CD4-positive, alpha-beta T cell (primary cell): Measurements from ENCODE around the gene RNF223. TPM values are rescaled to one million over a fixed set of nuclear protein-coding genes. Genes with fewer than 3 reads are reported as not detected.
A peak's percentile ranks its signal among the peaks of the same experiment; 100 is the strongest.

Experiments used
- ATAC-seq: fragments of 200-7000 bp; cut with Tn5 transposase; one replicate; pipeline ENCODE4 v1.10.0; 2022; ENCODE audit warnings: mild to moderate bottlenecking; ENCODE audit not compliant: poor library complexity
- CTCF ChIA-PET: fragments of 350-600 bp; sonication (Branson Sonifier 250); formaldehyde crosslinking; loops from one replicate; lab custom pipeline; 2021; ENCODE audit warnings: antibody characterized with exemption, inconsistent platforms; lab: Charles Lee
- POLR2A ChIA-PET: fragments of 350-600 bp; sonication (Branson Sonifier 250); formaldehyde crosslinking; loops from one replicate; lab custom pipeline; 2021; ENCODE audit warnings: antibody characterized with exemption, inconsistent platforms; lab: Charles Lee
- DNase-seq, 14 experiments: peaks; one replicate each; pipeline ENCODE4 v3.0.0-alpha.2; 2013 to 2020; ENCODE audit warnings: mixed read lengths in 2 of 14
- H3K27ac ChIP-seq, 2 donors: one replicate each; pipeline versions ENCODE4 v1.5.1 to v1.7.0; 2013; ENCODE audit warnings: low read length in 2 of 2, low read depth in 1 of 2, mild to moderate bottlenecking in 1 of 2
- H3K27me3 ChIP-seq, 2 experiments: 1 replicate in 1 of 2; 2 replicates in 1 of 2; pipeline versions ENCODE4 v1.6.1 to v1.7.0; 2013; ENCODE audit warnings: low read length in 2 of 2, control low read depth in 1 of 2, mild to moderate bottlenecking in 1 of 2, moderate library complexity in 1 of 2; ENCODE audit not compliant: insufficient read depth in 2 of 2, control insufficient read depth in 1 of 2
- H3K36me3 ChIP-seq: one replicate; pipeline ENCODE4 v1.6.1; 2013; ENCODE audit warnings: low read length, control low read depth; ENCODE audit not compliant: insufficient read depth
- H3K4me1 ChIP-seq: one replicate; pipeline ENCODE4 v1.6.1; 2013; ENCODE audit warnings: low read length, control low read depth; ENCODE audit not compliant: insufficient read depth
- H3K4me3 ChIP-seq: one replicate; pipeline ENCODE4 v1.5.1; 2013; ENCODE audit warnings: mild to moderate bottlenecking, low read length, moderate library complexity
- H3K9me3 ChIP-seq, 2 experiments: 1 replicate in 1 of 2; 2 replicates in 1 of 2; pipeline versions ENCODE4 v1.6.1 to v1.7.0; 2013; ENCODE audit warnings: low read length in 2 of 2, mild to moderate bottlenecking in 2 of 2, control low read depth in 1 of 2, moderate library complexity in 1 of 2; ENCODE audit not compliant: control insufficient read depth in 1 of 2, insufficient read depth in 1 of 2
- H3K27ac Mint-ChIP-seq: one replicate; pipeline ENCODE4 v1.8.0; 2020; ENCODE audit warnings: mixed read lengths
- H3K27me3 Mint-ChIP-seq: one replicate; pipeline ENCODE4 v1.8.0; 2021; ENCODE audit warnings: mixed read lengths
- H3K36me3 Mint-ChIP-seq: one replicate; pipeline ENCODE4 v1.8.0; 2021; ENCODE audit warnings: low read depth, mixed read lengths
- H3K4me1 Mint-ChIP-seq: one replicate; pipeline ENCODE4 v1.8.0; 2021; ENCODE audit warnings: low read depth, mixed read lengths
- H3K4me3 Mint-ChIP-seq: one replicate; pipeline ENCODE4 v1.8.0; 2020; ENCODE audit warnings: mild to moderate bottlenecking, mixed read lengths
- H3K9me3 Mint-ChIP-seq: one replicate; pipeline ENCODE4 v1.8.0; 2020; ENCODE audit warnings: mixed read lengths
- CTCF ChIP-seq: fragments of 200-600 bp; IDR thresholded peaks from one replicate; pipeline ENCODE4 v1.8.0; 2022; ENCODE audit warnings: antibody characterized with exemption, mild to moderate bottlenecking
- intact Hi-C, 2 experiments: fragments of 100-400 bp; cut with DNase I in 1 of 2; cut with micrococcal nuclease in 1 of 2; formaldehyde crosslinking; loops; one replicate each; pipeline versions ENCODE4 v1.15.1 to v1.9.0; 2023 to 2025; cut with DNase I, micrococcal nuclease
- total RNA-seq, 174 experiments: library from RNA in 2 of 174; stranded (reverse) in 2 of 174; gene quantifications; one replicate each; pipeline ENCODE4 v1.2.3 and lab custom pipeline; 2021 to 2026

Gene RNF223
- total RNA-seq, 2 experiments from 2014 or later: not detected

- Mint-ChIP-seq H3K4me1 (peaks cover 10% of the 10 kb centered on the region), H3K36me3 (no peaks in the 10 kb centered on the region), H3K27ac (no peak overlapping the region), H3K9me3 (no peaks in the 10 kb centered on the region), H3K27me3 (peaks cover 7% of the 10 kb centered on the region), H3K4me3 (no peak overlapping the region)
- Histone ChIP-seq H3K4me3 (no peak overlapping the region), H3K4me1 (peaks cover 17% of the 10 kb centered on the region), H3K9me3 (peaks cover 0 to 40% of the 10 kb centered on the region in 2 experiments), H3K27ac (no peak overlapping the region), H3K27me3 (peaks cover 0 to 6% of the 10 kb centered on the region in 2 experiments), H3K36me3 (no peaks in the 10 kb centered on the region)
- ChIA-PET CTCF (no interaction called here), POLR2A (no interaction called here)
- no peak for DNase-seq
- ATAC-seq: no peak
- TF ChIP-seq CTCF: no peak
- intact Hi-C loops: loop anchor here in 1 of 2 experiments (1.0 kb wide), 1 partner anchor 14 kb away; no protein-coding TSS in a partner anchor
Observed at GRCh38 chr1:1043921-1044320, 30.2 kb downstream of the RNF223 start.

GRCh38 chr1:1043411-1043810 lies 30.7 kb downstream of the RNF223 start:
- CTCF ChIA-PET: no interaction called here

GRCh38 chr1:1042835-1043234 lies 31.3 kb downstream of the RNF223 start:
- no peak for ATAC-seq
- H3K9me3 Mint-ChIP-seq: no peaks in the 10 kb centered on the region
- no peak overlapping the region for H3K27ac Mint-ChIP-seq
- intact Hi-C loops: loop anchor here in 1 of 2 experiments (1.0 kb wide), 1 partner anchor 15 kb away; no protein-coding TSS in a partner anchor
- POLR2A ChIA-PET: no interaction called here
- Histone ChIP-seq H3K4me1 (peaks cover 18% of the 10 kb centered on the region), H3K27me3 (peaks cover 4 to 10% of the 10 kb centered on the region in 2 experiments), H3K4me3 (no peak overlapping the region), H3K36me3 (no peaks in the 10 kb centered on the region), H3K9me3 (peaks cover 0 to 47% of the 10 kb centered on the region in 2 experiments), H3K27ac (no peak overlapping the region)
- H3K4me1 Mint-ChIP-seq: peaks cover 16% of the 10 kb centered on the region
- no peak for TF ChIP-seq CTCF
- H3K27me3 Mint-ChIP-seq: peaks cover 16% of the 10 kb centered on the region
- peak overlapping the region; percentile 6 for H3K4me3 Mint-ChIP-seq
- no peaks in the 10 kb centered on the region for H3K36me3 Mint-ChIP-seq
- peak in 1 of 14 experiments; percentile 49 for DNase-seq
- CTCF ChIA-PET: no interaction called here

More at GRCh38 chr1:1043411-1043810, 30.7 kb downstream of the RNF223 start:
- no peak for TF ChIP-seq CTCF
- Histone ChIP-seq H3K4me1 (peaks cover 18% of the 10 kb centered on the region), H3K27ac (no peak overlapping the region), H3K36me3 (no peaks in the 10 kb centered on the region), H3K9me3 (peaks cover 0 to 41% of the 10 kb centered on the region in 2 experiments), H3K4me3 (no peak overlapping the region), H3K27me3 (peaks cover under 1 to 7% of the 10 kb centered on the region in 2 experiments)
- ATAC-seq (no peak), DNase-seq (no peak)
- Mint-ChIP-seq H3K9me3 (no peaks in the 10 kb centered on the region), H3K27me3 (peaks cover 12% of the 10 kb centered on the region), H3K36me3 (no peaks in the 10 kb centered on the region), H3K4me3 (no peak overlapping the region), H3K4me1 (peaks cover 16% of the 10 kb centered on the region), H3K27ac (no peak overlapping the region)
- intact Hi-C loops: loop anchor here in 1 of 2 experiments (1.0 kb wide), 1 partner anchor 15 kb away; no protein-coding TSS in a partner anchor
- POLR2A ChIA-PET: no interaction called here
